Measurements from ENCODE around the gene P2RX4.
"Not testable (repeated sequence)": the region's sequence is repeated elsewhere in the genome, so short reads cannot be mapped to it uniquely, and the experiment has no call there.

Gene P2RX4, protein sequence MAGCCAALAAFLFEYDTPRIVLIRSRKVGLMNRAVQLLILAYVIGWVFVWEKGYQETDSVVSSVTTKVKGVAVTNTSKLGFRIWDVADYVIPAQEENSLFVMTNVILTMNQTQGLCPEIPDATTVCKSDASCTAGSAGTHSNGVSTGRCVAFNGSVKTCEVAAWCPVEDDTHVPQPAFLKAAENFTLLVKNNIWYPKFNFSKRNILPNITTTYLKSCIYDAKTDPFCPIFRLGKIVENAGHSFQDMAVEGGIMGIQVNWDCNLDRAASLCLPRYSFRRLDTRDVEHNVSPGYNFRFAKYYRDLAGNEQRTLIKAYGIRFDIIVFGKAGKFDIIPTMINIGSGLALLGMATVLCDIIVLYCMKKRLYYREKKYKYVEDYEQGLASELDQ

DNA sequence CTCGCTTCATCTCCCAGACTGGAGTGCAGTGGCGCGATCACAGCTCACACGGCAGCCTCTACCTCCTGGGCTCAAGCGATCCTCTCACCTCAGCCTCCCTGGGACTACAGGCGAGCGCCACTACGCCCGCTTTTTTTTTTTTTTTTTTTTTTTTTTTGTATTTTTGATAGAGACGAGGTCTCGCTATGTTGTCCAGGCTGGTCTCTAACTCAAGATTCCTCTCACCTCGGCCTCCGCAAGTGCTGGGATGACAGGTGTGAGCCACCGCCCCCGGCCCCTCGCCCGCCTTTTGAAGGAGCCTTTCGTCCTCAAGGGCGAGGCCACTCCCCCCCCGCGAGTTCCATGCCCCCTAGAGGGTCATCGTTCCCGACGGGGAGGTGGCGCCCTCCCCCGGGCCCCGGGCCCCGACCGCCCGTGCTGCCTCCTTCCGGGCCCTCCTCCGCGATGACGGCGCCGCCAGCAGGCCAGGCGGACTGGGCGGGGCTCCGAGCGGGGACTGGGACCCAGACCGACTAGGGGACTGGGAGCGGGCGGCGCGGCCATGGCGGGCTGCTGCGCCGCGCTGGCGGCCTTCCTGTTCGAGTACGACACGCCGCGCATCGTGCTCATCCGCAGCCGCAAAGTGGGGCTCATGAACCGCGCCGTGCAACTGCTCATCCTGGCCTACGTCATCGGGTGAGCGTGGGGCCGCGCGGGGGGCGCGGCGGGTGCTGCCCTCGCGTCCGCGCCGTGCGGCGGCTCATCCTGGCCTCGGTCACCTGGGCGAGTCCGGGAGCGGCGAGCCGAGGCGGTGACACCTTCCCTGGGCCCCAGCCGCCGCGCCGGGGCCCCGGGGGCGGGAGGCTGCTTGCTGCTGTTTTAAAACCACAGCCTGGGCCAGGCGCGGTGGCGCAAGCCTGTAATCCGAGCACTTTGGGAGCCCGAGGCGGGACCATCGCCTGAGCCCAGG lies at the start of gene P2RX4:
TSS of gene P2RX4 (plus strand) at position 506 of the 949 bp plus-strand sequence. CDS start at position 542, 36 bp downstream.
- DNase-seq, result peak; percentile 97

DNA sequence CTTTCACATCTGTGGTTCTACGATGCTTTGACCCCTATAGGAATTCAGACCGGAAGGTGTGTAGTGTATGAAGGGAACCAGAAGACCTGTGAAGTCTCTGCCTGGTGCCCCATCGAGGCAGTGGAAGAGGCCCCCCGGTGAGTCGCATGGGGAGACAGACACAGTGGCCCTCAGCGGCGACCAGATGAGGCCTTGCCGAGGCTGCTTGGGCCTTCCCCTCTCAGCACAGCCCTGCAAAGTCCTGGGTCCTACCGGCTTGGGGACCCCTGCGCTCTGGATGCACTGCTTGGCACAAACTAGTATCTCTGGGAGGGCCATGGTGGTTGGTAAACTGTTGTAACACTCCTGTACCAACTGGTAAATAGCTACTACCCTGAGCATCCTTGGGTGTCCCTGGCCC lies 47.5 kb upstream of the P2RX4 start:
- no peak for DNase-seq

DNA sequence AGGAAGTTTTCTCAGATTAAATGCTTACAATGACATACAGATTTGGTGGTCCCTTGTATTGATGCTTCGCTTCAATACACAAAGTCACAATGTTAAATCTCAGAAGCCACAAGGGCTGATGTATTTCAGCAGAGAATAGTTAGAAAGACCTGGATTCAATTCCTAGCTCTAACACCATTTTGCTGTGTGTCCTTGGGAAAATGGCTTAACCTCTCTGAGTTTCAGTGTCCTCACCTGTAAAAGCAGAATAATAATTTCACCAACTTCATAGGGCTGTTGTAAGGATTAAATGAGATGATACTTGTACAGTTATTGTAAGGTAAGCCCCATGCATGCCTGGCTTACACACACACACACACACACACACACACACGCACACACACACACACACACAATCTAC lies 46.9 kb upstream of the P2RX4 start:
- no peak for DNase-seq

DNA sequence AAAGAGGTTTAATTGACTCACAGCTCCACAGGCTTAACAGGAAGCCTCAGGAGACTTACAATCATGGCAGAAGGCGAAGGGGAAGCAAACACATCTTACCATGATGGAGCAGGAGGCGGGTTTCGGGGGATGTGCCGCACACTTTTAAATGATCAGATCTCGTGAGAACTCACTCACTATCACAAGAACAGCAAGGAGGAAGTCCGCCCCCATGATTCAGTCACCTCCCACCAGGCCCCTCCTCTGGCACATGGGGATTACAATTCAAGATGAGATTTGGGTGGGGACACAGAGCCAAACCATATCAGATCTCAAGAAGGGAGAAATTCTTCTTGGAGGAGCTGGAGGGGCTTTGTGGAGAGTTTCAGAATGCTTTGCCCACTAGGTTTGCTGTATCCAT lies 45.1 kb upstream of the P2RX4 start:
- not testable (repeated sequence) for DNase-seq

DNA sequence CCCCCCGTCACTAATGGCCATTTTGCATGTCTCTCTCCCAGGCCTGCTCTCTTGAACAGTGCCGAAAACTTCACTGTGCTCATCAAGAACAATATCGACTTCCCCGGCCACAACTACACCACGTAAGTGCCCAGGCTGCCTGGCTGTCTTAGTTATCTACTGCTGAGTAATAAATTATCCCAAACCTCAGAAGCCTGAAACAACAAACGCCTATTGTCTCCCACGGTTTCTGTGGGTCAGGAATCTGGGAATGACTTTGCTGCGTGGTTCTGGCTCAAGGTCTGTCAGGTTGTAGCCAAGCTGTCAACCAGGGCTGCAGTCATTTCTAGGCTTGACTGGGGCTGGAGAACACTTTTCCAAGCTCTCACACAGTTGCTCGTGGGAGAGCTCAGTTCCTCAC lies 44.6 kb upstream of the P2RX4 start:
- DNase-seq, result peak; percentile 81

DNA sequence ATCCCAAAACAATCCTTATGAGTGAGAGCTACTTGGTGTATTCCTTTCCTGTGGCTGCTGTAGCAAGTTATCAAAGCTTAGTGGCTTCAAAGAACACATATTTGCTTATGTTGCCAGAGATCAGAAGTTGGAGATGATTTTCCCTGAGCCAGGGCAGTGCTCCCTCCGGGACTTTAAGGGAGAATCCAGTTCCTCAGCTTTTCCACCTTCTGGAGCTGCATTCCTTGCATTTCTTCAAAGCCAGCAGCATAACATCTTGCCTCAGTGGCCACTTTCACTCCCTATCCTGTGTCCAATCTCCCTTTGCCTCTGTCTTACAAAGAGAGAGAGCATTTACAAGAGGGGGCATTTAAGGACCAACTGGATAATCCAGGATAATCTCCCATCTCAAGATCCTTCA lies 43.6 kb upstream of the P2RX4 start:
- DNase-seq, result peak; percentile 85

DNA sequence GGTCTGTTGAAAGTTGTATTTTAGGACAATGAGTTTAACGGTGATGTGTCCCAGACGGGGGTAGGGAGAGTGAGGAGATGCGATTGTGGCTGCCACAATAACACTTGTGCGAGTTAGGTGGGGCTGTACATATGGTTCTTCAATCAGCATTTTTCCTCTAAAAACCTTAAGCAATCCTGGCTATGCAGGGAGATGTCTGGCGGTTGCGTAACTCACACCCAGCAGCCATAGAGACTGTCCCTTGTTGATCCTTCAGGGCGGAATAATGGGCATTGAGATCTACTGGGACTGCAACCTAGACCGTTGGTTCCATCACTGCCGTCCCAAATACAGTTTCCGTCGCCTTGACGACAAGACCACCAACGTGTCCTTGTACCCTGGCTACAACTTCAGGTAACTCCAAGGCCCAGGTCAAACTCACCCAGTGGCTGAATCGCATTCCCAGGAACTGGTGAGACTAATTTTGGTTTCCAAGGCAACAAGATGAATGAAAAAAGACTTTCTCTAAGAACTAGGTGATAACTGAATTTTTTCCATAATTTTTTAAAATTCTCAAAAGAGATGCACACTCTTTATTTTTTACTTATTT lies 42.6 kb upstream of the P2RX4 start:
- no peak for DNase-seq

DNA sequence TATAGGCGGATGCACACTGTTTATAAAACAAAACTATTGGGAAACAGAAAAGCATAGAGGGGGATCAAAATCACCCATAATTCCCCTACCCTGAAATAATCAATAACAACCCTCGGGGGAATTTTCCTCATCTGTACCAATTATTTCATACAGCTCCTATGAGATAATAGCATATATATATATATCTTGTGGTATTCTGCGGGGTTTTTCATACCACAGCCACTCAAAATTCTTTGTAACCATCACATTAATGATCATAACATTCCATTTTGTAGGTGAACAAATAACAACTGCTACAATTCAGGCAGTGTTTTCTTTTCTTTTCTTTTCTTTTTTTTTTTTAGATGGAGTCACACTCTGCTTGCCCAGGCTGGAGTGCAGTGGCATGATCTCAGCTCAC lies 42.0 kb upstream of the P2RX4 start:
- DNase-seq, result no peak

DNA sequence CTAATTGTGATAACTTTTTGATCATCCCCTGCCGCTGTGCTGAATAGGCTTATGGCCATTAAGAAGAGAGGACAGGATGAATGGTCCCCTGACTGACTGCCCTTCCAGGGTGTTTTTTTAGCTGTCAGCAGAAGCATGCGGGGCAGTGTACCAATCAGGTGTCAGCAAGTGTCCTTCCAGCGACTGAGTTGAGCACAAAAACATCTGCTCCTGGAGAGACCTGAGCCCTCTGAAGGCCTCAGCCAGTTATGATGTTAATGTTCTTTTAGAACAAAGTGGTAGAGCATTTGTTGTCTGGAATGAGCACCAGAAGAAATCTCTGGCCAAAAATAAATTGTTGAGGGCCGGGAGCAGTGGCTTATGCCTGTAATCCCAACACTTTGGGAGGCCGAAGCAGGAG lies 39.8 kb upstream of the P2RX4 start:
- DNase-seq, result no peak

DNA sequence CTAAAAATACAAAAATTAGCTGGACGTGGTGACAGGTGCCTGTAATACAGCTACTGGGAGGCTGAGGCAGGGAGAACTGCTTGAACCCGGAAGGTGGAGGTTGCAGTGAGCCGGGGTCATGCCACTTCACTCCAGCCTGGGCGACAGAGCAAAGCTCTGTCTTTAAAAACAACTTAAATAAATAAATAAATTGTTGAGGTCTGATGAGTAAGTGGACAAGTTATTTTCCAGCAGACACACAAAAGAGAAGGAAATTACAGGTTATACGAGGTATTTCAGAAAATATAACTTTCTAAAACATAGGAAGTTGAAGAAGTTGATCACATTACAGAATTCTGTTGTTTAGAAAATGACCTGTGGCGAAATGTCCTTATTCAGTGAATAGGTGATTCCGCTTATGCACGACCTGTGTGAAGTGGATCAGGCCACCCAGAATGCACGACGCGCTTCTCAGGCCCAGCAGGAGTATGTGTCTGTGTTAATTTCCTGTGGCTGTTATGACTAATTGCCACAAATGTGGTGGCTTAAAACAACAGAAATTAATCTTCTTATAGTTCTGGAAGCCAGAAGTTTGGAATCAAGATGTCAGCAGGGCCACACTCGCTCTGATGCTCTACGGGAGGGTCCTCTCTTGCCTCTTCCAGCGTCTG lies 39.2 kb upstream of the P2RX4 start:
- DNase-seq, result no peak

DNA sequence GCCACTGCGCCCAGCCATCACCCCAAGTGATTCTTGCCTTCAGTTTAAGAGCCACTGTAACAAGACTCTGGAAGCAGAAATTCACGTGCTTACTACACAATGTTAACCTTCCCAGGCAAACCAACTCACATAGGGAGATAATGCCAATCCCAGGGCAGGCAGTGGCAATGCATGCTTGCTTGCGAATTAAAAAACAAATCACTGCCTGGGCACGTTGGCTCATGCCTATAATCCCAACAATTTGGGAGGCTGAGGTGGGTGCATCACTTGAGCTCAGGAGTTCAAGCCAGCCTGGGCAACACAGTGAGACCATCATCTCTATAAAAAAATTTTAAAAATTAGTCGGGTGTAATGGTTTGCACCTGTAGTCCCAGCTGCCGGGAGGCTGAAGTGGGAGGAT lies 37.8 kb upstream of the P2RX4 start:
- DNase-seq, result no peak

DNA sequence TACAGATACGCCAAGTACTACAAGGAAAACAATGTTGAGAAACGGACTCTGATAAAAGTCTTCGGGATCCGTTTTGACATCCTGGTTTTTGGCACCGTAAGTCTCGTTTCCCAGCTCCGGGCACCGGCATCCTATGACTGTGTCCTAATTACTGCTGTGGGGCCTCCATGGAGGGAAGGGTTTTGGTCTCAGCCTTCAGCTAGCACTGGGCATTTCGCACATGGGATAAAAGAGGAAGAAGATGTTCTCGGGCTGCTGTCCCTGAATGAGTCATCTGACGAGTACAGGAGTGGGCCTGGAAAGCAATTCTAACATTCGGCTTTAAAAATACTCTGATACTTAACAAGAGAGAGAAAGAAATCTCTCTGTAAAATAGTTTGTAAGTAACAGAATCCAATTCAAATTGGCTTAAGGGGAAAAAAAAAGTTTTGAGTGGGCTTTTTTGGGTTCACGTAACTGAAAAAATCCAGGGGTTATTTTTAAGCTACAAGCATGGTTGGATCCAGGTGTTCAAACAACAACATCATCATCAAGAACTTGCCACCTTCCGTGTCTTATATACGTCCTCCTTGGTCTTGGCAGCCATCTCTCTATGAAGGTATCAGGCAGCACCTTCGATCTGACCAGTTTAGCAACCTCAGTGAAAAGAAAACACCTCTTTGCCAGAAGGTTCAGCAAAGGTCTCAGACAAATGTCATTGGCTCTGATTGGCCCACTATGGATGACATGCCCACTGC lies 34.4 kb upstream of the P2RX4 start:
- peak; percentile 71 for DNase-seq

DNA sequence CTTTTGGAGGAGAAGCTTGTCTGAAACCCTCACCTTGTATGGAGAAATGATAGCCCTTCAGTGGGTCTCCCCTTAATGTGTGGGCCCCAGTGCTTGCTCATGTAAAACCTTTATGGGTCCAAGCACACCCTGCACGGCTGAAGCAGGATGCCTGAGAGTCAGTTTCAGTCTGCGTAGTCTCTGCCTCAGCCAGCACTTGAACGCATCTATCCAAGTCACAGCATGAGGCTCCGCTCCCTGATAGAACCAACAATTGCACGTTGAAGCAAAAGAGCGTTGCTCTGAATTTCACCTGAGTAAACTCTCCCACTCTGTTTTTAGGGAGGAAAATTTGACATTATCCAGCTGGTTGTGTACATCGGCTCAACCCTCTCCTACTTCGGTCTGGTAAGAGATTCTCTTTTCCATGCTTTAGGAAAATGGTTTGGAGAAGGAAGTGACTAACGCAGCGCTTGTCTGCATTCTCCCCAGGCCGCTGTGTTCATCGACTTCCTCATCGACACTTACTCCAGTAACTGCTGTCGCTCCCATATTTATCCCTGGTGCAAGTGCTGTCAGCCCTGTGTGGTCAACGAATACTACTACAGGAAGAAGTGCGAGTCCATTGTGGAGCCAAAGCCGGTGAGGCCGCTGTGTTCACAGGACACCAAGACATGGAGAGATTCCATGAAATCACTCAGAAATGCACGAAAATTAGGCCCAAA lies 33.0 kb upstream of the P2RX4 start:
- DNase-seq, result no peak

DNA sequence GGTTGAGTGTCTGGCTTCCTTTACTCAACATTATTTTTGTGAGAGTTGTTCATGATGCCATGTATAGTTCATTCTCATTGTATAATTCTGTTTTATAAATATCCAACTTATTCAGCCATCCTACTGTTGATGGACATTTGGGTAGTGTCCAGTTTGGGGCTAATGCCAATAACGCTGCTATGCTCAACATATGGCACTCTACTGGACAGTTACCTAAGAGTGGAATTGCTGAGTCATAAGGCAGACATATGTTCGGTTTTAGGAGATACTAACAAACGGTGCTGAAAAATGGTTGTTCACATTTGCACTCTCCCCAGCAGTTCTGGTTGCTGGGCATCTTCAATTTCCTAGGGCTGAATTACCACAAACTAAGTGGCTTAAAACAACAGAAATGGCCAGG lies 28.7 kb upstream of the P2RX4 start:
- DNase-seq, result no peak

DNA sequence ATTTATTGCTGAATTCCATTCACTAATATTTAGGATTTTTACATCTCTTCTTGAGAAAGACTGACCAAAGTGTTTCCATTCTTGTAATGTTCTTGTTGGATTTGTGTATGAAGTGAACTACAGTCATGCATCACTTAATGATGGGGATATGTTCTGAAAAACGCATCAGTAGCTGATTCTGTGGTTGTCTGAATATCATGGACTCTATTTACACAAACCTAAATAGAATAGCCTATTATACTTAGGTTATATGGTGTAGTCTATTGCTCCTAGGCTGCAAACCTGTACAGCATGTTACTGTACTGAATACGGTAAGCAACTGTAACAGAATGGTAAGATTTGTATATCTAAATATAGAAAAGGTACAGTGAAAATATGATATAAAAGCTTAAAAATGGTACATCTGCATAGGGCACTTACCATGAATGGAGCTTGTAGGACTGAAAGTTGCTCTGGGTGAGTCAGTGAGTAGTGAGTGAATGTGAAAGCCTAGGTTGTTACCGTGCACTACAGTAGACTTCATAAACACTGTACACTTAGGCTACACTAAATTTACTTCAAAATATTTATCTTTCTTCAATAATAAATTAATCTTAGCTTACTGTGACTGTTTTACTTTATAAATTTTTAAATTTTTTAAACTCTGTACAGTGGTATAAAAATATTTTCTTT lies 27.6 kb upstream of the P2RX4 start:
- DNase-seq, result no peak

DNA sequence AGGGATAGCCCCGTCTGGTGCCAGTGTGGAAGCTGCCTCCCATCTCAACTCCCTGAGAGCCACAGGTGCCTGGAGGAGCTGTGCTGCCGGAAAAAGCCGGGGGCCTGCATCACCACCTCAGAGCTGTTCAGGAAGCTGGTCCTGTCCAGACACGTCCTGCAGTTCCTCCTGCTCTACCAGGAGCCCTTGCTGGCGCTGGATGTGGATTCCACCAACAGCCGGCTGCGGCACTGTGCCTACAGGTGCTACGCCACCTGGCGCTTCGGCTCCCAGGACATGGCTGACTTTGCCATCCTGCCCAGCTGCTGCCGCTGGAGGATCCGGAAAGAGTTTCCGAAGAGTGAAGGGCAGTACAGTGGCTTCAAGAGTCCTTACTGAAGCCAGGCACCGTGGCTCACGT lies 25.5 kb upstream of the P2RX4 start:
- no peak for DNase-seq

DNA sequence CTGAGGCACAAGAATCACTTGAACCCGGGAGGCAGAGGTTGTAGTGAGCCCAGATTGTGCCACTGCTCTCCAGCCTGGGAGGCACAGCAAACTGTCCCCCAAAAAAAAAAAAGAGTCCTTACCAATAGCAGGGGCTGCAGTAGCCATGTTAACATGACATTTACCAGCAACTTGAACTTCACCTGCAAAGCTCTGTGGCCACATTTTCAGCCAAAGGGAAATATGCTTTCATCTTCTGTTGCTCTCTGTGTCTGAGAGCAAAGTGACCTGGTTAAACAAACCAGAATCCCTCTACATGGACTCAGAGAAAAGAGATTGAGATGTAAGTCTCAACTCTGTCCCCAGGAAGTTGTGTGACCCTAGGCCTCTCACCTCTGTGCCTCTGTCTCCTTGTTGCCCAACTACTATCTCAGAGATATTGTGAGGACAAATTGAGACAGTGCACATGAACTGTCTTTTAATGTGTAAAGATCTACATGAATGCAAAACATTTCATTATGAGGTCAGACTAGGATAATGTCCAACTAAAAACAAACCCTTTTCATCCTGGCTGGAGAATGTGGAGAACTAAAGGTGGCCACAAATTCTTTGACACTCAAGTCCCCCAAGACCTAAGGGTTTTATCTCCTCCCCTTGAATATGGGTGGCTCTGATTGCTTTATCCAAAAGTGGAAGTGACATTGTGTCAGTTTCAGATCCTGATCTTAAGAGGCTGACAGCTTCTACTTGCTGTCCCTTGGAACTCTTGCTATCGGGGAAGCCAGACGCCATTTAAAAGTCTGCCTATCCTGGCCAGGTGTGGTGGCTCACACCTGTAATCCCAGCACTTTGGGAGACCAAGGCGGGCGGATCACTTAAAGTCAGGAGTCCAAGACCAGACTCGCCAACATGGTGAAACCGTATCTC lies 24.7 kb upstream of the P2RX4 start:
- no peak for DNase-seq

DNA sequence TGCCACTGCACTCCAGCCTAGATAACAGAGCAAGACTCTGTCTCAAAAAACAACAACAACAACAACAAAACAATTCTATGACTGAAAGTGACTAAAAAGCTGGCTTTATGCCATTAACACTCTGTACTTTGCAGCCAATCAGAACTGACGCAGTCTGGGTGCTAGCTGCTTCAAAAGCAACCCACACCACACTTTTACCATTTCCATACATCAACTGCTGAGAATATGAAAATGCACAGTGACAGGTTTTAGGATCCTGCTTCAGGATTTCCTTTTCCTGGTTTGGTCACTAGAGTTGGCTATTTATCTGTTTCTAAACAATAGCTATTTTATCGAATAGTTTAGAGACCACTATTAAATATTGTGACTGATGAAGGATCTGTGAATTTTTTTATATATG lies 23.1 kb upstream of the P2RX4 start:
- DNase-seq, result no peak

DNA sequence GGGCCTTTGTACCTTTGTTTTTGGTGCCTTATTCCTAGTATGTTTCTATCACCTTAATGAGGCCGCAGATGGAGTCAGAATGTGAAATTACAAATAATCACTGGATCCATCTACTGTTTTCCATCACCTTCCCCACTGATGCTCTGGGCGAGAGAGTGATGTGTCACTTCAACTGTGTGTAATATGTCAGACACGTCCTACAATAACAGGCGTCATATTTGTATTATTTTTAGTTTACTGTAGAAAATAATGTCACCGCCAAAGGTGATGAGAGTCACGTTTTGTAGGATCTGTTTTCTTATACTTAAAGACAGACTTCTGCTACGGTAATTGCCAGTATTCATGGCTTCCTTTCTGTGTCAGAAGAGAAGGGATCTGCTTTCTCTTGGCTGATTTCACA lies 22.4 kb upstream of the P2RX4 start:
- DNase-seq, result no peak

DNA sequence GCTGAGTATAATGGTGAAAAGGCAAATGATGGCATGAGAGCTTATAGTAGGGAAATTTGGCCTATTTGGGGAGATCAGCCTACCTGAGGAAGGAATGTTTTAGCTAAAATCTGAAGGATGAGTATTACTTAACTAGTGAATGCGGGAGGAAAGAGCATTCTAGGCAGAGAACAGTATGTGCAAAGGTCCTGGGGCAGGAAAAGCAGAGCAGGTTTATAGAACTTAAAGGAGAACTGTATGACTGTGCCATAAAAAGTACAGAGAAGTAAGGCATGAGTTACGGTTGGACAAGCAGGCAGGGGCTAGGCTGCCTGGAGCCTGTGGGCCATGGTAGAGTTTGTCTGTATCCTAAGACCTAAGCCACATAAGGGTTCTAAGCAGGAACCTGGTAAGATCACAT lies 21.7 kb upstream of the P2RX4 start:
- no peak for DNase-seq

All from islet precursor cell (in vitro differentiated cells).